ENCODE data around the gene ARSG.

GRCh38 chr17:68431661-68432071 is 140.4 kb downstream of the ARSG start:
- TF ChIP-seq CTCF (optimal IDR thresholded peaks at IDR 0.05 in 1 of 3, IDR thresholded peaks at IDR 0.05 in 1 of 3, conservative IDR thresholded peaks at IDR 0.05 in 1 of 3; ENCODE audit: extremely low read depth in 1 of 3, insufficient read depth in 2 of 3, low read length in 3 of 3) = peak; percentile 21 to 48 (median 41)
- no peak for TF ChIP-seq EZH2 (IDR thresholded peaks at IDR 0.05; ENCODE audit: low read length)
